HT-29 (cell line): ENCODE measurements around the gene KCNK13. TPM values are rescaled to one million over a fixed set of nuclear protein-coding genes. Genes with fewer than 3 reads are reported as not detected.

Experiments
- DNase-seq: peaks from one replicate; pipeline ENCODE4 v3.0.0-alpha.2; 2015; ENCODE audit warnings: low spot score
- total RNA-seq: library from RNA; depleted of rRNA; stranded (reverse); fragments of >200 nt; shearing (Covaris generic); gene quantifications from 2 replicates; pipeline ENCODE4 v1.2.3, GENCODE V29; 2014

The KCNK13 gene
- total RNA-seq, 1 experiment from 2014 or later, result not detected

DNA sequence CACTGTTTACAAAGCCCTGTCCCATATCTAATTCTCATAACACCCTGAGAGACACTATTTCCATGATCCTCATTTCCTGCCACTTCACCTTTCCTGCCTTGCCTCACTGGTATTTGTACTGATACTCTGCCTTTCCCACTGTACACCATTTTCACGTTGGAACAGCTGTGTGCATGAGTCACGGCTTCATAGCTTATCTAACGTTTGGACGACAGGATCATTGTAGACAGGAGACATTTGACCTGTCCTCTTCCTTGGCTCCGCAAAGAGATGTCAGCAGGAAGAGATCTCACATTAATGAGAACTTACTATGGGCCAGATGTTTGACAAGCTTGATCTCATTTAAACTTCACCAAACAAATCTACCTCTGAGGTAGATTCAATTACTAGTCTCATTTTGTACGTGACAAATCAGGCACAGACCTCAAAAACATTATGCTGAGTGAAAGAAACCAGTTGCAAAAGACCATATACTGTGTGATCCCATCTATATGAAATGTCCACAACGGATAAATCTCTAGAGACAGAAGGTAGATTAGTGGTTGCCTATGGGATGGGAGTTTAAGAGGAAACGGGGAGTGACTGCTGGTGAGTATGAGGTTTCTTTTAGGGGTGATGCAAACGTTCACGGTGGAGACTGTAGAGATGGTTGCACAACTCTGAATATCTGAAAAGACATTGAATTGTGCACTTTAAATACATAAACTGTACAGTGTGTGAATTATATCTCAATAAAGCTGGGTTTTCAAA lies 71.2 kb downstream of the KCNK13 start:
- no peak for DNase-seq

DNA sequence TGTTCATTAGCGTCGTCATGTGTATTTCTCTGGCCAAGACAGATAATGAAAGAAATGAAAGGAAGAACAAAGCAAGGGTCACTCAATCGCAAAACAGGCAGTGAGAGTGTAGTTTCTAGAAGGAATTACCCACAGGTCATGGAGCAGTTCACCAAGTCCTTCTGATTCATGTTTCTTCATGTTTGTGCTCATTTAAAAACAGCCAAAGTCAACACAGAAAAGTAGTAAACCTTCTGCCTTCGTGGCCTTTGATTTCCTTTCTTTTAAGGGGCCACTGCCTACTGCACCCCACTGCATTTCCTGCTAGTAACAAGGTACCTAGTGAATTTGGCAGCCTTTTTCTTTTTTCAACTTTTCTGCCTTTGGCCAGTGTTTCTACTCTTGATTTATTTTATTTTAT lies 75.1 kb downstream of the KCNK13 start:
- DNase-seq, result no peak

DNA sequence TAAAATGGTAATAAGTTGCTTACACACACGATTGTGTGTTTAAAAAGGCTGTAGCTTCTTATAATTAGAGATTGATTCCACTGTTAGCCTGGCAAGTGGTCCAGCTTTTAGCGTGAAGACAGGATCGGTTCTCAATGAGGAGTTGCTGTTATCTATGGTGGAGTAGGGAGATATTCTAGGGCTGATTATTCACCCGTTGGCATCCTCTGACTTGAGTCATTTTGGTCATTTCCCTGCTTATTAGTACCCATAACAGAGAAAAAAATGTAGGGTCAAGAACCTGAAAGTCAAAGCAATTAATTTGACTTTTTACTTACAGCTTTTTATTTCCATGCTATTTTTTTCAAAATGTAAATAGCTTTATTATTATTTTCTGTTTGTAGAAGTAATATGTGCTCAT lies 76.0 kb downstream of the KCNK13 start:
- DNase-seq, result no peak

DNA sequence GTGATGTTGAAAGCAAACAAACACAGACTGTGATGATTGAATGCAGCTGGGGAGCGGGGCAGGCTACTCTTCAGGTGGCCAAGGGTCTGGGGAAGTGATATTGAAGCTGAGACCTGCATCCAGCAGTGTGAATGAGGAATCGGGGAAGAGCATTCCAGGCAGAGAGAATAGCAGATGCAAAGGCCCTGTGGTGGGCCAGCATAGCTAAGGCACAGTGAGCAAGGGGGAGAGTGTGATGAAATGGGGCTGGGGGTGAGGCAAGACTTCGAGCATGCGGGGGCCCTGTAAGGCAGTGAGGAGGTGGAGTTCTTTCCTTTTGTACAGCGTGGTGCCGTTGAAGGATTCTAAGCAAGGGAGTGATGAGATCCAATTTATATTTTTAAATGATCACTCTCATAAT lies 77.4 kb downstream of the KCNK13 start:
- no peak for DNase-seq

DNA sequence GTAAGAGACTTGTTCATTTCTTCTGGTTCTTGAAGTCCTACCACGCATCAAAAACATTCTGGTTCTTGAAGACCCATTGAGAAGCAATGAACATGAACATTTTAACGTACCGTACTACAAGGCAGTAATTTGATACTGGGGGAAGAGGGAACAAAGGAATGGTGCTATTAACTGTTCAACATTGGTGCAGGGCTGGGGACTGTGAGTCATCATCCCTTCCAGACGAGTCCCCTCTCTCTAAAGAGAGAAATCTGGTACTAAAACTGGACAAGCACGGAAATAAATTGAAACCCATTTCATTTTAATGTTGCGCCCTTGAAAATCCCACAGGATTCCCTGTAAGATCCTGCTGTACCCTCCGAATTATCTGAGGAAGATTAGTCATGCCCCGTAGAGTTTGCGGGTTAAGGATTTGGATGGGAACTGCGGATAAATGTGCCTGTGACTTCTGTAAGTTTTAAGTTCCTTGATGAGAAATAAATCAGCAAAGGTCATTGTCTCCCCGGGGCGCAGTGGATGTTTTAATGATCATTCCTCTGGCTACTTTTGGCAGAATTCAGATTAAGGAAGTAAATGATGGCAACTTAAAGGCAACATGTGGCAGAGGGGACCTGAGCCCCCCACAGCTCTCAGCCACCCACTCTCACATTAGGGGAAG lies 78.6 kb downstream of the KCNK13 start:
- DNase-seq, result no peak

DNA sequence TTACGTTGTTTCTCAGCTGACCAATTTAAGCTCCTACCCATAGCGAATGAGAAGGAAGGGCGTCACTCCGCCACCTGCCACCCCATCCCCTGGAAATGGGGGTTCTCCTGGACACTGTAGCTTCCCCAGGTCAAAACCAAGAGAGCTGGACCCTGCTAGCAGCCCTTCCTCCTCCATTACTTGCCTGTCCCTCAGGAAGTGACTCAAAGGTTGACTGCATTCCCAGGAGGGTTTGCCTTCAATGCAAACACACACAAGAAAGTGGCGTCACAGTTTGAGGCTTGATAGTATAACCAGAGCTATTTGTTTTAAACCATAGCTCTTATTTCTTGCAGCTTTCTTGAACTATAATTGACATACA lies 79.1 kb downstream of the KCNK13 start:
- DNase-seq, result no peak

DNA sequence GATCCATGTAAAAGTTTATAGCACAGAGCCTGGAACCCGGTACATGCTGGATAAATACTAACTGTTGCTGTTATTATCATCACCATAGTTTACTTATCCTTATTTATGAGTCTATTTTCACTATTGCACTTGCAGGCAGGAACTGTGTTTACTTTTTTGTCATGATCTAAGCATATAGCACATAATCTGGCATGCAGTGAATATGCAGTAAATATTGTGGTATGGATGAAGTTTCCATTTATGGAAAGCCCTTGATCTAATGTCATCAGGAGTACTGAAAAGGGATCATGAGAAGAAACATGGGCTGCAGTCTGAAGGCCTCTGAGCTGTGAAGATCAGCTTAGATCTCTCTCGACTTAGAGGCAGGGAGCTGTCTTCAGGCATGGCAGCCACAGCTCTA lies 91.6 kb downstream of the KCNK13 start:
- DNase-seq, result no peak

DNA sequence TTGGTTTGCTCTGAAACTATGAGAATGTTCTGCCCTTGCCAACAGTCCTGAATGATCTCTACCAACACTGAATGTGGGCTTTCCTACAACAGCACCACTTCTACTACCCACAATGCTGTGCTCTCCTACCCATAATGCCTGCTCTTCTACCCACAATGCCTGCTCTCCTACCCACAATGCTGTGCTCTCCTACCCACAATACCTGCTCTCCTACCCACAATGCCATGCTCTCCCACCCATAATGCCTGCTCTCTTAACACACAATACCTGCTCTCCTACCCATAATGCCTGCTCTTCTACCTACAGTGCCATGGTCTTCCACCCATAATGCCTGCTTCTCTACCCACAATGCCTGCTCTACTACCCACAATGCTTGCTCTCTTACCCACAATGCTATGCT lies 92.3 kb downstream of the KCNK13 start:
- no peak for DNase-seq

DNA sequence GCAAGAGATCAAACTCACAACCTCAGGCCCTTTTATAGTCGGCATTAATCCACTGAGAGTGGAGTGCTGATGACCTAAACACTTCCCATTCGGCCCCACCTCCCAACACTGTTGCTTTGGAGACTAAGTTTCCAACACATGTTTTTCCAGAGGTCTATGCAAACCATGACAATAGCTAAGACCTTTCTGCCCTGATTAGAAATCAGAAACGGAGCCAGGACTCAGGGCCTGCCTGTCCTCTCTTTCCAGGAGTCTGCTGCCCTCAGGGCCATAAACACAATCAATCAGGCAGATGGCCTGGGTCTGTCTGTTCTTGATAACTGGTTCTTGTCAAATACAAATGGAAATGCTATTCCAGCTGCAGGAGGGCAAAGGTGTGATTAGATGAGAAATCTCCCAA lies 97.4 kb downstream of the KCNK13 start:
- DNase-seq, result no peak

DNA sequence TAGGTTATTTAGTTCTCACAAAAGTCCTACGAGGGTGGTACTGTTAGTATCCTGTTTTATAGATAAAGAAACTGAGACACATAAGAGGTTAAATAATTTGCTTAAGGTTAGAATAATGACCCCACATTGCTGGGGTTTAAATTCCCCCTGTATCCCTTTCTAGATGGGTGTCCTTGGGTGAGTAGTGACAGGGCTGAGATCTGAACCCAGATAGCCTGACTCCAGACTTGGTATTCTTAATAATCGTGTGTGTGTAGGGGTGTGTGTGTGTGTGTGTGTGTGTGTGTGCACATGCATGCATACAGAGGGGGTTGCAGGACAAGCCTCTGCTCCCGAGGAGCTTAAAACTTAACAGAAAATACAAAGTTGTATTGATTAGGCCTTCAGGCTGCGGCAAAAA lies 97.9 kb downstream of the KCNK13 start:
- DNase-seq, result no peak

DNA sequence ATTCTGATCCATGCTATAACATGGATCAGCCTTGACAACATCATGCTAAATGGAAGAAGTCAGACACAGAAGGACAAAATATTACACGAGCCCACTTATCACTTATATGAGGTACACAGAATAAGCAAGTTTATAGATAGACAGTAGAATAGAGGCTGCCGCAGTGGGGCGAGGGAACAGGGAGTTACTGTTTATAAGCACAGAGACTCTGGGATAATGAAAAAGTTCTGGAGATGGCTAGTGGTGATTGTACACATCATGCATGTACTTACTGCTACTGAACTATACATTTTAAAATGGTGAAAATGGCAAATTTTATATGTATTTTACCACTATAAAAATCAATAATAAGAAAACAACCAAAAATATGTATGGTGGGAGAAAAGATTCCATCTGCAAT lies 99.3 kb downstream of the KCNK13 start:
- DNase-seq, result no peak

DNA sequence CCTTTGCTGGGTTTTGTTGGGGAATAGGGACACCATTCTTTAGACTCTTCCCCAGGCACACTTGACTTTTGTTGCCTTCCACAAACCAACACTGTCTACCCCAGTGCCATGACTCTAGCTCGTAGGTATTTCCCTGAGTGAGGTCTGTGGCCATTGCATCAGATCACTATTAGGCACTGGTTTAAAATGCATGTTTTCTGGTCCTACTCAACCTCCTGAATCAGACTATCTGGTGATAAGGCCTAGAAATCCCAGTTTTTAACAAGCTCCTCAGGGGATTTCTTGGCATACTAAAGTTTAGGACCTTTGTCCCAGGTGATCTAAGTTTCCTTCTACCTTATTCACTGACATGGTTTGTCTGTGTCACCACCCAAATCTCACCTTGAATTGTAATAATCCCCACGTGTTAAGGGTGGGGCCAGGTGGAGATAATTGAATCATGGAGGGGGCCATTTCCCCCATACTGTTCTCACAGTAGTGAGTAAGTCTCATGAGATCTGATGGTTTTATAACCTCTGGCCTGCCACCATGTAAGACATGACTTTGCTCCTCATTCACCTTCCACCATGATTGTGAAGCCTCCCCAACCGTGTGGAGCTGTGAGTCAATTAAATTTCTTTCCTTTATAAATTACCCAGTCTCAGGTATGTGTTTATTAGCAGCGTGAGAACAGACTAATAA lies 106.8 kb downstream of the KCNK13 start:
- no peak for DNase-seq

DNA sequence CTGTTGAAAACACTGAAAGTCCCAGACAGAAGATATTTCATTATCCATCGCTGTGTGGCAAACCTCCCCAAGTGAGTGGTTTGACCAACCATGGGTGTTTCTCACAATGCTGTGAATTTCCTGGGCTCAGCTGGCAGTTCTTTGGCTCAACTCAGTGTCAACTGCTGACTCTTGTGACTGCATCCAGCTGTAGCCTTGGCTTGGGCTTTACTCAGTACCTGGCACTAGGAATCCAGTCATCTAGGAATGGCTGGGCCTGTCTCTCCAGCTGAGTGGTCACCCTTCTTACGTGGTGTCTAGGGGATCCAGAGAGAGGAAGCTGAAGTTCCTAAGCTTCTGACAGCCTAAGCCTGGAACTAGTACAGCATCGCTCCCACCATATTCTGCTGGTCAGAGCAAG lies 113.8 kb downstream of the KCNK13 start:
- no peak for DNase-seq

DNA sequence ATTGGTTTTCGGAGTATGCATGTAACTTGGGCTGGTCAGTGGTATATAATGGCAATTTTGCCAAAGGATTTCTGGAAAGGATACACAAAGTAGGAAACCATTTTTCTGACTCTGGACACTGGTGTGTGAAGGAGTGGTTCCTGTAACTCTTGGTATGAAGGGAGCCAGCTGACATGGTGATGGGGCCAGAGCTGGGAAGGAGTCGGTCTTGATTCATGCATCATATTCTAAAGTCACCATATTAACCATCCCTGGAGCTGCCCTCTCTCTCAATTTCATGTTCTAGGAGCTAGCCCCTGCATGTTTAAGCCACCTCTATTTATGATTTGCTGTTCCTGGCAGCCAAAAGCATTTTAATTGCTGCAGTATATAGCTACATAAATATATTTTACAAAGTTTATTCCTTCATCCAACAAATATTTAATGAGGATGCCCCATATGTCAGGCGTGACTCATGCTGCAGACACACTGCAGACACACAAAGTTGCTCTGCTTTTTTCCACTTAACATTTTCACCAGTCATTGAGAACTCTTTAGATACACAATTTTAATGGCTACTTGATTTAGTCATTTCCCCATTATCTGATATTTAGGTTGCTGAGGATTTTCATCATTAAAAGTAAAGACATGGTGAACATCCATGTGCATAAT lies 115.9 kb downstream of the KCNK13 start:
- no peak for DNase-seq

DNA sequence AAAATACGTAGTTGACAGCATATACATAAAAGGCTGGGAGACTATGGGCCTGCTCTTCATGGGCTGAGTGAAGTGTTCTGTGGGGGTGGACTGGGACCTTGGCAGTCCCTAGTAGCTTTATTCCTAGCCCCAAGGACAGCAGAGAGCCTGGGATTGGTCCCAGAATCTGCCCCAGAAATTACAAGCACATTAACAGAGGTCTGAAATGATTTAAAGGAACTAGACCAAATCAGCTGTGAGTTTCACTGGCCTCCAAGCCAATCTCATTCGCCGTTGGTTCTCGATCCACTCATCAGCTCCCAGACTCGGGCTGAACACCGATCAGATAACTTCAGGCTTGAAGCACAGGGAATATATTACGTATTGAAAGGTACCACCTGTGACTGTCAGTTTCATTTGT lies 117.6 kb downstream of the KCNK13 start:
- no peak for DNase-seq

DNA sequence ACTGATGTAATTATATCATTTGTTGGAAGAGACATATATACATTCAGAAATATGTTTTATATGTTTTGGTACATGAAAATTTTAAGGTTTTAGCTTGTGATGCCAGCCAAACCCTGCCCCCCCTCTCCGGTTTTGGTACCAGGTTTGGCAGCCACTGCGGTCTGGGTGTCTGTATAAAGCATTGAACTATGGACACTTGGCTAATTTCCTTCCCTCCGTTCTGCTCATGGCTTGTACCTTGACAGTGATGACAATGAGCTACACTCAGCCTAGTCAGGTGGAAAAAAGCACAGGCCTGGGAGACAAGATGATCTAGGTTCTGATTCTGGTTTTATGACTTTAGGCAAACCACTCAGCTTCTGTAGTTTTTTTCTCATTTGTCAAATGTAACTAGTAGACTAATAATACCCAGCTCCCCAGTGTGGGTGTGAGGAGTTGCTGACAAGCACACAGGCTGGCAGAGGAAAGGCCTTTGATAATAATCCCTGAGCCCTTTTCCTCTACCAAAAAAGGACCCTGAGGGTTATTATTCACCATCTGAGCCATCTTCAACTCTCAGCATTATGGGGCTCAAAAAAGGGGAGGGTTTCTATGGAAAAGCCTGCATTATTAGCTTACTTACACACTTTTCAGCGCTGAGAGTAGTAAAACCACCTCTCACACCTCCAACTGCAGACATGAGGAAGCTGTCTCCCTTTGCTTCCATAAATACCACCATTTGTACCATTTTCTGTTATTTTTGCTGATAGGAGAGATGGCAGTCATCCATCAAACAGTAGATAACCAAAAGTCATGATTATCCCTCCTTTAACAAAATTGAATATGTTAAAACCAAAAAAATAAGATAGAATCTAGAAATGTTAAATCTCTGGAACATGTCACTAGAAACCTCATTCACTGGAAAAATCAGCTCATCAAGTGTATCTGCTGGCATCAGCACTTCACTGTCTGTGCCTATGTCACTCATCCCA lies 118.3 kb downstream of the KCNK13 start:
- no peak for DNase-seq

DNA sequence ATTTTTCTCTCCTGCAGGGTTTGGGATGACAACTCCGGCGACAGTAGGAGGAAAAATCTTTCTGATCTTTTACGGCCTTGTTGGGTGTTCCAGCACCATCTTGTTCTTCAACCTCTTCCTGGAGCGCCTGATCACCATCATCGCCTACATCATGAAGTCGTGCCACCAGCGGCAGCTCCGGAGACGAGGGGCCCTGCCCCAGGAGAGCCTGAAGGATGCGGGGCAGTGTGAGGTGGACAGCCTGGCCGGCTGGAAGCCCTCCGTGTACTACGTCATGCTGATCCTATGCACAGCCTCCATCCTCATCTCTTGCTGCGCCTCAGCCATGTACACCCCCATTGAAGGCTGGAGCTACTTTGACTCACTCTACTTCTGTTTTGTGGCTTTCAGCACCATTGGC lies 122.3 kb downstream of the KCNK13 start:
- no peak for DNase-seq

DNA sequence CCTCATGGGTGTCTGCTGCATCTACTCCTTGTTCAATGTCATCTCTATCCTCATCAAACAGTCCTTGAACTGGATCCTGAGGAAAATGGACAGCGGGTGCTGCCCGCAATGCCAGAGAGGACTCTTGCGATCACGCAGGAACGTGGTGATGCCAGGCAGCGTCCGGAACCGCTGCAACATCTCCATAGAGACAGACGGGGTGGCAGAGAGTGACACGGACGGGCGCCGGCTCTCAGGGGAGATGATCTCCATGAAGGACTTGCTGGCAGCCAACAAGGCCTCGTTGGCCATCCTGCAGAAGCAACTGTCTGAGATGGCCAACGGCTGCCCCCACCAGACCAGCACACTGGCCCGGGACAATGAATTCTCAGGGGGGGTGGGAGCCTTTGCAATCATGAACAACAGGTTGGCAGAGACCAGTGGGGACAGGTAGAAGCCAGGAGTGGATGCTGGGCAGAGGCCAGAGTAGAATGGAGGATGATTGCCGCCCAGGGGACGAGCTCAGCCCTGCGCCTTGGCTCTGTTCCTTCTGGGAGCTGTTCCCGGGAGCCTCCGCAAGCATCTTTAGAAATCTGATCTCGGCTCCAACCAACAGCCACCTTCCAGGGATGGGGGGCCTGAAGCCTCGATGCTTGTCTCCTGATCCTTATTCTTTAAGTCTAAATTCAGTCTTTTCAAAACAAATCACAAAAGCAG lies 122.9 kb downstream of the KCNK13 start:
- DNase-seq, result no peak

DNA sequence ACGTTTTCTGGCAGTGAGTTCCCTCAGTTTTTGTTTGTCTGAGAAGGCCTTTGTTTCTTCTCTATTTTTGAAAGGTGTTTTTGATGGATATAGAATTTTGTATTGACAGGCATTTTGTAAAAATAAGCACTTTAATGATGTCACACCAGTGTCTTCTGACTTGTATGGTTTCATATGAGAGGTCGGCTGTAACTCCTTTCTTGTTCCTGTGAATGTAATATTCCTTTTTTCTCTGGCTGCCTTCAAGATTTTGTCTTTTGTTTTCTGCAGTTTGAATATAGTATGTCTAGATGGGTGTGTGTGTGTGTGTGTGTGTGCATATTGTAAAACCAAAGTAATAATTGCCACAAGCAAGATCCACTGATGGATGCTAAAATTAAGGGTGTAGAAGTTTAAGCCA lies 126.8 kb downstream of the KCNK13 start:
- no peak for DNase-seq

DNA sequence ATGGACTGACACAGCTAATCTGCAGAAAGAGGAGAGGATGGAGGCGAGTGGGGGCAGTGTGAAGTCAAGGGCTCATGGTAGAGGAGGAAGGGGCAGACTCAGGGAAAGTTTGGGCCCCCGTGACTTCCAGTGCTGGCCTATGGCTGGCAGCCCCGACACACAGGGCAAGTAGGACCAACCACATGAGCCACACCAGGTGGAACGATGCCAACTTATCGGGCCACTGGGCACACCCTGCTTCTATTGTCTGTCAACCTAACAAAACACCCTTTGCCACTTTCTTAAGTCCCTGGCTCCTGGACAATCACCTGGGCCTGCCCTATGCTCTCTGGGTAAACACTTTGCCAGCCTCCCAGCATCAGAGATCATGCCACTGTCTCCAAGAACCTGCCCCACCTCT lies 129.4 kb downstream of the KCNK13 start:
- no peak for DNase-seq

DNA sequence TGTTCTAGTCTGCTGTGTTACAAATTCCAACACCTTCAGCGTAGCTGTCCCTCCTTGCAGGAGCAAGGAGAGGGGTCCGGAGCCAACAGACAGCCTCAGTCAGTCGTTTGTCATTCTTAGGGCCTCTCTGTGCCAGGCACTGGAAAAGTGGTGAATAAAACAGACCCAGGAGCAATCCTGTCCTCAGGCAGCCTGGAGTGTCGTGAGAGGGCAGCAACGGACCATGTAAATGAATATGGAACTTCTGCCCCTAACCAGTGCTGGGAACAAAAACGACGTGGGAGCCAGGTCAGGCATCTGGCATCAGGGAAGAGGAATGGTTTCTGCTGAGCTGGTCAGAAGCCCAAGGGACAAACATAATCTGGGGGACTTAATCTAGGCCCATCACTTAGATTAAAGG lies 129.8 kb downstream of the KCNK13 start:
- no peak for DNase-seq
